GM21367 (cell line): Measurements from ENCODE around the gene ITGB1BP1.

Source experiments
- ATAC-seq: cut with Tn5 transposase; IDR thresholded peaks from one replicate; pipeline ENCODE4 v1.9.1; 2021; ENCODE audit not compliant: unreplicated experiment

The ITGB1BP1 gene

GRCh38 chr2:9428965-9429577 is 5.7 kb upstream of the ITGB1BP1 start:
- no peak for ATAC-seq

GRCh38 chr2:9424447-9425164 is 1.3 kb upstream of the ITGB1BP1 start:
- no peak for ATAC-seq

GRCh38 chr2:9423922-9424272 is 569 bp upstream of the ITGB1BP1 start:
- ATAC-seq = peak; percentile 1

- ATAC-seq = peak; percentile 12
Observed at GRCh38 chr2:9422321-9423099, 818 bp downstream of the ITGB1BP1 start.

GRCh38 chr2:9420495-9420894 is 2.8 kb downstream of the ITGB1BP1 start:
- ATAC-seq = no peak

- ATAC-seq = no peak
Observed at GRCh38 chr2:9419541-9419940, 3.8 kb downstream of the ITGB1BP1 start.

GRCh38 chr2:9418746-9419145 is 4.6 kb downstream of the ITGB1BP1 start:
- no peak for ATAC-seq

- ATAC-seq = no peak
Observed at GRCh38 chr2:9417725-9418124, 5.6 kb downstream of the ITGB1BP1 start.

- ATAC-seq = no peak
Observed at GRCh38 chr2:9416962-9417316, 6.4 kb downstream of the ITGB1BP1 start.

- no peak for ATAC-seq
Observed at GRCh38 chr2:9416267-9416961, 6.9 kb downstream of the ITGB1BP1 start.

- no peak for ATAC-seq
Observed at GRCh38 chr2:9415516-9416169, 7.7 kb downstream of the ITGB1BP1 start.

GRCh38 chr2:9412781-9413180 is 10.5 kb downstream of the ITGB1BP1 start:
- ATAC-seq = no peak

- peak; percentile 68 for ATAC-seq
Observed at GRCh38 chr2:9410108-9410507, 13.2 kb downstream of the ITGB1BP1 start.

GRCh38 chr2:9408641-9409151 is 14.6 kb downstream of the ITGB1BP1 start:
- ATAC-seq = no peak

- ATAC-seq = no peak
Observed at GRCh38 chr2:9407363-9407811, 15.9 kb downstream of the ITGB1BP1 start.

GRCh38 chr2:9406529-9407362 is 16.6 kb downstream of the ITGB1BP1 start:
- ATAC-seq = no peak

GRCh38 chr2:9405636-9406035 is 17.7 kb downstream of the ITGB1BP1 start:
- ATAC-seq = no peak

GRCh38 chr2:9404451-9404850 is 18.9 kb downstream of the ITGB1BP1 start:
- ATAC-seq = no peak

- no peak for ATAC-seq
Observed at GRCh38 chr2:9403924-9404323, 19.4 kb downstream of the ITGB1BP1 start.
